K562 (cell line): Measurements from ENCODE around the gene ZNF565. TPM values are rescaled to one million over a fixed set of nuclear protein-coding genes. Genes with fewer than 3 reads are reported as not detected.

Experiments
- ARID4B ChIP-seq: sonication (generic); formaldehyde crosslinking; IDR thresholded peaks from 2 replicates; pipeline ENCODE4 v1.8.0; 2022; ENCODE audit warnings: mild to moderate bottlenecking, missing genetic modification reagents
- CEBPZ ChIP-seq: fragments of 150-350 bp; IDR thresholded peaks from 2 replicates; pipeline ENCODE4 v1.6.1; 2014; ENCODE audit warnings: low read depth, mild to moderate bottlenecking, low read length, borderline replicate concordance
- DACH1 ChIP-seq: fragments of 450-650 bp; IDR thresholded peaks from 2 replicates; pipeline ENCODE4 v1.6.1; 2018; ENCODE audit not compliant: partially characterized antibody
- FOXK1 ChIP-seq: sonication (generic); formaldehyde crosslinking; IDR thresholded peaks from 2 replicates; pipeline ENCODE4 v1.8.0; 2022; ENCODE audit warnings: missing genetic modification reagents, mild to moderate bottlenecking, borderline replicate concordance
- GABPA ChIP-seq: fragments of 200-800 bp; sonication (Bioruptor generic); conservative IDR thresholded peaks from 2 replicates; pipeline ENCODE4 v1.6.1; 2016; ENCODE audit warnings: low read depth, missing genetic modification characterization, missing compliant biosample characterization
- IRF1 ChIP-seq: sonication (generic); formaldehyde crosslinking; IDR thresholded peaks from 2 replicates; pipeline ENCODE4 v1.8.0; 2022; ENCODE audit warnings: missing genetic modification reagents, mild to moderate bottlenecking, borderline replicate concordance
- MED1 ChIP-seq: sonication (generic); formaldehyde crosslinking; IDR thresholded peaks from 2 replicates; pipeline ENCODE4 v1.8.1; 2023; ENCODE audit warnings: missing genetic modification reagents, borderline replicate concordance
- SIN3A ChIP-seq, 2 experiments: fragments of 150-350 bp in 1 of 2; IDR thresholded peaks; 2 replicates each; pipeline ENCODE4 v1.6.1; 2011 to 2016; ENCODE audit warnings: borderline replicate concordance in 2 of 2, low read depth in 2 of 2, low read length in 2 of 2, mild to moderate bottlenecking in 2 of 2, moderate library complexity in 2 of 2; ENCODE audit not compliant: control insufficient read depth in 1 of 2
- STAT5B ChIP-seq: fragments of 250-450 bp; sonication (Bioruptor Pico); IDR thresholded peaks from 2 replicates; pipeline ENCODE4 v1.8.0; 2021; ENCODE audit warnings: mild to moderate bottlenecking, inconsistent platforms
- ZFPM2 ChIP-seq: fragments of 250-450 bp; sonication (Bioruptor Pico); IDR thresholded peaks from 2 replicates; pipeline ENCODE4 v1.5.1; 2022; ENCODE audit warnings: mild to moderate bottlenecking
- ZNF449 ChIP-seq: fragments of 250-450 bp; sonication (Bioruptor Pico); IDR thresholded peaks from 2 replicates; pipeline ENCODE4 v1.8.0; 2022; ENCODE audit warnings: moderate library complexity, mild to moderate bottlenecking, inconsistent platforms
- ZNF551 ChIP-seq: fragments of 250-450 bp; sonication (Bioruptor Pico); IDR thresholded peaks from 2 replicates; pipeline ENCODE4 v1.5.0; 2021; ENCODE audit warnings: mild to moderate bottlenecking, moderate library complexity
- polyA plus RNA-seq, 8 experiments: library from polyadenylated mRNA; depleted of rRNA in 4 of 8; stranded (reverse) in 5 of 8; unstranded in 3 of 8; fragments of >200 nt; fragmentation: Nextera tagmentation in 2 of 8; fragmentation: Illumina TruSeq in 1 of 8; extraction: Ambion mirVana in 2 of 8; extraction: Trizol in 1 of 8; gene quantifications; 2 replicates each; pipeline versions ENCODE4 v1.2.1 to v1.2.3, GENCODE V29; 2011 to 2014; ENCODE audit warnings: inconsistent platforms in 1 of 8, missing spikeins in 1 of 8
- total RNA-seq, 7 experiments: library from RNA; depleted of rRNA in 6 of 7; stranded (reverse); fragments of >200 nt in 6 of 7; fragmentation: Illumina TruSeq in 2 of 7; extraction: Trizol in 2 of 7; gene quantifications; 2 replicates each; pipeline versions ENCODE4 v1.2.1 to v1.2.3, GENCODE V29; 2011 to 2021; ENCODE audit warnings: low replicate concordance in 1 of 7

ZNF565 gene
- total and polyA plus RNA-seq, 9 of the 15 experiments (the other 6 are each of a cell fraction or from before 2014, with no cell fraction given): 1.3 to 3.2 (median 2.6) TPM

GRCh38 chr19:36140304-36141038 is 74.0 kb downstream of the ZNF565 start (continued):
- TF ChIP-seq CEBPZ (no peak), ZNF449 (CRISPR knock-in tag) (no peak), ZFPM2 (no peak), DACH1 (peak; percentile 62), SIN3A (IDR thresholded peaks at IDR 0.05; ENCODE audit: borderline replicate concordance in 2 of 2, control insufficient read depth in 1 of 2, low read depth in 2 of 2, low read length in 2 of 2) (peak in 1 of 2 experiments; percentile 80; a peak in 1 of 4 replicates), ARID4B (CRISPR knock-in tag) (peak; percentile 32; the same call in 1 of the 2 replicates), GABPA (tag) (peak; percentile 59), FOXK1 (CRISPR knock-in tag) (no peak), MED1 (no peak), STAT5B (CRISPR knock-in tag) (no peak), ZNF551 (CRISPR knock-in tag) (no peak), IRF1 (CRISPR knock-in tag) (no peak)
